22Rv1 (cell line): ENCODE data around the gene DACH1.

Experiments used
- H3K27ac ChIP-seq: fragments of 450-650 bp; 2 replicates; pipeline ENCODE4 v1.5.1; 2017
- ZFX ChIP-seq: fragments of 450-650 bp; IDR thresholded peaks from 2 replicates; pipeline ENCODE4 v1.6.1; 2017; ENCODE audit warnings: antibody characterized with exemption, borderline replicate concordance
- TF ChIP-seq, protein P1 (sequence below): fragments of 450-650 bp; IDR thresholded peaks from 2 replicates; pipeline ENCODE4 v1.5.1; 2017; ENCODE audit warnings: mild to moderate bottlenecking

Gene DACH1

GRCh38 chr13:71758828-71759227 is 108.2 kb downstream of the DACH1 start:
- no peak overlapping the region for H3K27ac ChIP-seq
- no peak for TF ChIP-seq ZFX
- TF ChIP-seq, protein P1, sequence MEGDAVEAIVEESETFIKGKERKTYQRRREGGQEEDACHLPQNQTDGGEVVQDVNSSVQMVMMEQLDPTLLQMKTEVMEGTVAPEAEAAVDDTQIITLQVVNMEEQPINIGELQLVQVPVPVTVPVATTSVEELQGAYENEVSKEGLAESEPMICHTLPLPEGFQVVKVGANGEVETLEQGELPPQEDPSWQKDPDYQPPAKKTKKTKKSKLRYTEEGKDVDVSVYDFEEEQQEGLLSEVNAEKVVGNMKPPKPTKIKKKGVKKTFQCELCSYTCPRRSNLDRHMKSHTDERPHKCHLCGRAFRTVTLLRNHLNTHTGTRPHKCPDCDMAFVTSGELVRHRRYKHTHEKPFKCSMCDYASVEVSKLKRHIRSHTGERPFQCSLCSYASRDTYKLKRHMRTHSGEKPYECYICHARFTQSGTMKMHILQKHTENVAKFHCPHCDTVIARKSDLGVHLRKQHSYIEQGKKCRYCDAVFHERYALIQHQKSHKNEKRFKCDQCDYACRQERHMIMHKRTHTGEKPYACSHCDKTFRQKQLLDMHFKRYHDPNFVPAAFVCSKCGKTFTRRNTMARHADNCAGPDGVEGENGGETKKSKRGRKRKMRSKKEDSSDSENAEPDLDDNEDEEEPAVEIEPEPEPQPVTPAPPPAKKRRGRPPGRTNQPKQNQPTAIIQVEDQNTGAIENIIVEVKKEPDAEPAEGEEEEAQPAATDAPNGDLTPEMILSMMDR: no peak

GRCh38 chr13:71754407-71754974 is 112.5 kb downstream of the DACH1 start:
- no peak overlapping the region for H3K27ac ChIP-seq
- no peak for TF ChIP-seq ZFX
- TF ChIP-seq, protein P1: peak; percentile 13; the same call in 1 of the 2 replicates

DNA sequence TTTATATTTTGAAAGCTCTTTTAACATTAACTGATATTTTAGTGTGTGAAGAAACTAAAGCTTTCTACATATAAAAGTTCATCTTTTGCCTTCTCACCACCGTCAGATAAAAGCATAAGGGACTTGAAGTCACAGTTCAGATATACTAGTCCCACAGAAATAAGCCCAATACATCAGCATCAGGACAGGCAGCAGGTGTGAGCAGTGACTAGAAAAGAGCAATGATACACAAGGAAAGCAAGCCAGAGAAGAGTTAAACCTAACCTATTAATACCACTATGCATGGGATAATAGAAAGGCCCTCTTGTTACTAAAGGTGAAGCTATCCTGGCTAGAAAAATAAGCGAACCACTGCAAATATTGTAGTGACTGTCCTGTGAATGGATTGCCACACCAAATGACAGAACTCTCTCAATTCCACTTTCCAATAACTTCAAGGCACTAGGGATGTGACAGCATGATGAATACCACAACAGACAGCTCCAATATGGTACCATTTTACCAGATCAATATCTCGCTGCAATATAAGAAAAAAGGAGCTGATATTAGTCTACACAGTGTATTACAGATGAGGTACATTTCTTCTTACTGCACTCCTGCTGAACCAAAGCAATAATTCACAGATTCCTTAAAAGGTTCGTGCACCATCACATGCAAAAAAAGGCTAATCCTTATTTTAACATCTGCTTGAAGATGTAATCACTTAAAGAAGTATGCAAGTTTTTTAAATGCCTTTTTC is 114.1 kb downstream of the DACH1 start:
- no peak overlapping the region for H3K27ac ChIP-seq
- TF ChIP-seq, protein P1: no peak
- no peak for TF ChIP-seq ZFX

- peak overlapping the region; percentile 73 for H3K27ac ChIP-seq
- TF ChIP-seq, protein P1: no peak
- no peak for TF ChIP-seq ZFX
Measured at GRCh38 chr13:71751073-71751472, 115.9 kb downstream of the DACH1 start.

DNA sequence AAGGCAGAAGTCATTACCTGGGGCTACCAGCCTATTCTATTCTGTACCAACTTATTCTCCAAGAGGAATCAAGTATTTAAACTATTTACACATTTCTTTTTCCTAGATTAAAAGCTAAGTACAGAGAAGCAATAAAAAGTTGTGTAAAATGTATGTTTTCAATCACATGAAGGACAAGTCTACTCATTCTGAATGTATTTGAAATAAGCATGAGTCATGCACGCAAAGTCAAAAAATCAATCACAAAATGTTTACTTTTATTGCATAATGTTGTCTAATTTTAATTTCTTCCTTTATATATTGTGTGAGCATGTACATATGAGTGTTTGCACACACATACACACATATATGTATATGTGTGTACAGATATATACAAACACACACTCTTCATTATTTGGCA is 136.7 kb downstream of the DACH1 start:
- no peak for TF ChIP-seq ZFX
- TF ChIP-seq, protein P1: no peak
- no peak overlapping the region for H3K27ac ChIP-seq

- TF ChIP-seq ZFX: no peak
- TF ChIP-seq, protein P1: no peak
Measured at GRCh38 chr13:71729441-71729840, 137.6 kb downstream of the DACH1 start.

DNA sequence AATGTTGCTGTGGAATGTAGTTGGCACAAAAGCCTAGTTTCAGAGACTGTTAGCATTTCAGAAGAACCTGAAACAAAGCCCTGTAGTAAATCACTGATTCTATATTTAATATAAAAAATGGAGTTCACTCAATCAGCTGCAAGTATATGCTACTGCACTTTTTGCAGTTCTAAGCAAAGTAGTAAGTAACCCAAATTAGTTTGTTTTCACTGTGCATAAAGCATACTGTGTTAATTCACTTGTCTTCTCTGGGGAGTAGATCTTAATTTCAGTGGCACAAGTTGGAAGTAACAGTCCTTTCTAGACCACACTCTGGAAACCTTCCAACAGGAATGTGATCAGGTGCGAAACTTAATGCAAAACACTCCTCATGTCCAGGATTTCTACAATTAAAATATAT is 139.3 kb downstream of the DACH1 start:
- no peak for TF ChIP-seq ZFX
- TF ChIP-seq, protein P1: no peak
- no peak overlapping the region for H3K27ac ChIP-seq

More at GRCh38 chr13:71729441-71729840, 137.6 kb downstream of the DACH1 start:
- H3K27ac ChIP-seq: no peak overlapping the region
